Uterus (tissue), 4 donors: ENCODE data around the gene GRM1. TPM values are rescaled to one million over a fixed set of nuclear protein-coding genes. Genes with fewer than 3 reads are reported as not detected.

Experiments used
- DNase-seq, 2 donors: peaks; one replicate each; pipeline ENCODE4 v3.0.0-alpha.2; 2019 to 2020
- H3K27ac ChIP-seq, 2 donors: fragments of 200-600 bp; sonication (generic); 1 replicate in 1 of 2; 2 replicates in 1 of 2; pipeline ENCODE4 v1.5.1; 2016 to 2018
- H3K27me3 ChIP-seq, 2 donors: fragments of 200-600 bp; sonication (generic); one replicate each; pipeline ENCODE4 v1.5.1; 2018 to 2019; ENCODE audit warnings: control low read depth in 1 of 2
- H3K36me3 ChIP-seq, 2 donors: fragments of 200-600 bp; sonication (generic); one replicate each; pipeline ENCODE4 v1.5.1; 2019; ENCODE audit warnings: control low read depth in 1 of 2
- H3K4me1 ChIP-seq, 2 donors: fragments of 200-600 bp; sonication (generic); one replicate each; pipeline ENCODE4 v1.5.1; 2018 to 2019; ENCODE audit warnings: control low read depth in 1 of 2
- H3K4me3 ChIP-seq, 2 donors: fragments of 200-600 bp; sonication (generic); 1 replicate in 1 of 2; 2 replicates in 1 of 2; pipeline ENCODE4 v1.5.1; 2018 to 2019; ENCODE audit warnings: mild to moderate bottlenecking in 1 of 2
- H3K9me3 ChIP-seq, 2 donors: fragments of 200-600 bp; sonication (generic); one replicate each; pipeline ENCODE4 v1.5.1; 2019; ENCODE audit warnings: control low read depth in 1 of 2
- CTCF ChIP-seq, 4 experiments: fragments of 200-600 bp in 2 of 4; fragments of 450-650 bp in 2 of 4; sonication (generic) in 2 of 4; IDR thresholded peaks; one replicate each; pipeline ENCODE4 v1.5.1; 2016 to 2019; ENCODE audit warnings: antibody characterized with exemption in 4 of 4, mild to moderate bottlenecking in 2 of 4, moderate library complexity in 1 of 4
- POLR2A ChIP-seq, 2 donors: fragments of 450-650 bp; IDR thresholded peaks; one replicate each; pipeline ENCODE4 v1.6.1; 2016; ENCODE audit warnings: antibody characterized with exemption in 2 of 2, mild to moderate bottlenecking in 1 of 2, moderate library complexity in 1 of 2
- intact Hi-C: fragments of 100-400 bp; cut with DNase I; formaldehyde crosslinking; loops from one replicate; pipeline ENCODE4 v1.15.1; 2023; ENCODE audit warnings: low total_unique reads
- total RNA-seq, 4 donors: library from RNA; depleted of rRNA in 3 of 4; stranded (reverse); fragments of >200 nt in 3 of 4; gene quantifications; one replicate each; pipeline versions ENCODE4 v1.1.0 to v1.2.4, GENCODE V29; 2014 to 2023
- donor health status: DM: yes; HTN: yes; CAD: no.

The GRM1 gene
- total RNA-seq, 4 donors from 2014 or later, result 0.07 to 0.12 TPM; not detected in 2

- no peak for TF ChIP-seq CTCF (IDR thresholded peaks at IDR 0.05)
- no peak for TF ChIP-seq POLR2A (IDR thresholded peaks at IDR 0.05)
- Histone ChIP-seq H3K9me3 (no peaks in the 10 kb centered on the region), H3K4me1 (no peaks in the 10 kb centered on the region), H3K27ac (no peak overlapping the region), H3K36me3 (no peaks in the 10 kb centered on the region), H3K27me3 (no peaks in the 10 kb centered on the region), H3K4me3 (no peak overlapping the region)
- no peak for DNase-seq
- intact Hi-C loops, result no loop called here
Observed at GRCh38 chr6:146352163-146352562, 323.3 kb downstream of the GRM1 start.

GRCh38 chr6:146354451-146354850 lies 325.6 kb downstream of the GRM1 start:
- intact Hi-C loops, result no loop called here
- Histone ChIP-seq H3K36me3 (no peaks in the 10 kb centered on the region), H3K27ac (no peak overlapping the region), H3K4me3 (no peak overlapping the region), H3K9me3 (no peaks in the 10 kb centered on the region), H3K27me3 (no peaks in the 10 kb centered on the region), H3K4me1 (no peaks in the 10 kb centered on the region)
- DNase-seq, result no peak
- no peak for TF ChIP-seq POLR2A (IDR thresholded peaks at IDR 0.05)
- TF ChIP-seq CTCF (IDR thresholded peaks at IDR 0.05), result no peak

- Histone ChIP-seq H3K9me3 (no peaks in the 10 kb centered on the region), H3K36me3 (no peaks in the 10 kb centered on the region), H3K4me1 (no peaks in the 10 kb centered on the region), H3K27ac (no peak overlapping the region), H3K27me3 (no peaks in the 10 kb centered on the region), H3K4me3 (no peak overlapping the region)
- DNase-seq, result no peak
- TF ChIP-seq POLR2A (IDR thresholded peaks at IDR 0.05) (no peak), CTCF (IDR thresholded peaks at IDR 0.05) (no peak)
- intact Hi-C loops, result no loop called here
Observed at GRCh38 chr6:146355521-146356100, 326.7 kb downstream of the GRM1 start.

- Histone ChIP-seq H3K4me3 (no peak overlapping the region), H3K27ac (no peak overlapping the region), H3K36me3 (no peaks in the 10 kb centered on the region), H3K27me3 (no peaks in the 10 kb centered on the region), H3K4me1 (no peaks in the 10 kb centered on the region), H3K9me3 (no peaks in the 10 kb centered on the region)
- no peak for DNase-seq
- intact Hi-C loops, result no loop called here
- TF ChIP-seq POLR2A (IDR thresholded peaks at IDR 0.05) (no peak), CTCF (IDR thresholded peaks at IDR 0.05) (no peak)
Observed at GRCh38 chr6:146357578-146358430, 328.9 kb downstream of the GRM1 start.

- no peaks in the 10 kb centered on the region for H3K27me3 ChIP-seq
- no peak for TF ChIP-seq POLR2A (IDR thresholded peaks at IDR 0.05)
- TF ChIP-seq CTCF (IDR thresholded peaks at IDR 0.05), result no peak
- no peaks in the 10 kb centered on the region for H3K9me3 ChIP-seq
- H3K36me3 ChIP-seq, result no peaks in the 10 kb centered on the region
- no peak overlapping the region for H3K27ac ChIP-seq
- intact Hi-C loops, result no loop called here
- no peak for DNase-seq
- no peak overlapping the region for H3K4me3 ChIP-seq
- H3K4me1 ChIP-seq, result no peaks in the 10 kb centered on the region
Observed at GRCh38 chr6:146358431-146359046, 329.7 kb downstream of the GRM1 start.
